HEK293T (cell line): Measurements from ENCODE around the gene VWA8.

ENCODE experiments used
- FOXM1 ChIP-seq: fragments of 450-650 bp; IDR thresholded peaks from 2 replicates; pipeline ENCODE4 v1.6.1; 2017; ENCODE audit warnings: mild to moderate bottlenecking, borderline replicate concordance
- ZNF384 ChIP-seq: fragments of 450-650 bp; IDR thresholded peaks from 2 replicates; pipeline ENCODE4 v1.6.1; 2016

DNA sequence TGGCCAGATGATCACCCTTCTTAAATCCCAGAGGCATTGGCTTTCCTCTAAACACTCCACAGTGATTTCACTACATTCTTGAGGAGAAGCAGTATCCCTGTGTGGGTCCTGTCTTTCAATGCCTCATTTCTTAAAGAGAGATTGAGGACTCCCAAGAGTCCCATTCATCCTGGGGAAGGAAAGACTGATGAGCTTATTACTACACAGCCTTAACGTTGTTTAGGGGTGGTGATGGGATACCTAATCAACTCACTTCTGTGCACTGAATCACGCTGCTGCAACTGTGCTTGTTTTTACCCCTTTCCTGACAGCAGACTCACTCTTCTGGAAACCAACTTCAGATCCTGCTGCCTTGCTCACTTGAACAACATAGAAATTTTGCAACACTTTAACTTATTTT is 300.5 kb downstream of the VWA8 start:
- TF ChIP-seq ZNF384 (no peak), FOXM1 (no peak)
